GM21390 (cell line): ENCODE data around the gene LRRC10B.
A peak's percentile ranks its signal among the peaks of the same experiment; 100 is the strongest.

Source experiments
- ATAC-seq: cut with Tn5 transposase; IDR thresholded peaks from one replicate; pipeline ENCODE4 v1.9.1; 2021; ENCODE audit not compliant: unreplicated experiment

The LRRC10B gene

GRCh38 chr11:61507012-61507768 is 1.4 kb upstream of the LRRC10B start:
- ATAC-seq: no peak

GRCh38 chr11:61509043-61510029 is 787 bp downstream of the LRRC10B start:
- peak; percentile 83 for ATAC-seq

- no peak for ATAC-seq
Observed at GRCh38 chr11:61510166-61510919, 1.8 kb downstream of the LRRC10B start.

GRCh38 chr11:61510974-61511373 is 2.4 kb downstream of the LRRC10B start:
- no peak for ATAC-seq

- no peak for ATAC-seq
Observed at GRCh38 chr11:61511383-61511782, 2.8 kb downstream of the LRRC10B start.

- ATAC-seq: no peak
Observed at GRCh38 chr11:61512435-61512834, 3.9 kb downstream of the LRRC10B start.

- ATAC-seq: no peak
Observed at GRCh38 chr11:61513143-61513765, 4.7 kb downstream of the LRRC10B start.

GRCh38 chr11:61514050-61514917 is 5.7 kb downstream of the LRRC10B start:
- ATAC-seq: no peak

- ATAC-seq: no peak
Observed at GRCh38 chr11:61515686-61516085, 7.1 kb downstream of the LRRC10B start.

- ATAC-seq: no peak
Observed at GRCh38 chr11:61516191-61516590, 7.6 kb downstream of the LRRC10B start.

GRCh38 chr11:61516675-61517572 is 8.4 kb downstream of the LRRC10B start:
- ATAC-seq: no peak

- no peak for ATAC-seq
Observed at GRCh38 chr11:61518032-61518795, 9.7 kb downstream of the LRRC10B start.

- no peak for ATAC-seq
Observed at GRCh38 chr11:61522881-61523280, 14.3 kb downstream of the LRRC10B start.

GRCh38 chr11:61524446-61524845 is 15.9 kb downstream of the LRRC10B start:
- no peak for ATAC-seq

- no peak for ATAC-seq
Observed at GRCh38 chr11:61524963-61525587, 16.5 kb downstream of the LRRC10B start.

- ATAC-seq: no peak
Observed at GRCh38 chr11:61526229-61526628, 17.7 kb downstream of the LRRC10B start.

- ATAC-seq: no peak
Observed at GRCh38 chr11:61526956-61527731, 18.6 kb downstream of the LRRC10B start.
